Cardiac muscle cell (in vitro differentiated cells and primary cell): Measurements from ENCODE around the gene NAALADL2. TPM values are rescaled to one million over a fixed set of nuclear protein-coding genes. Genes with fewer than 3 reads are reported as not detected.
"Not testable (repeated sequence)": the region's sequence is repeated elsewhere in the genome, so short reads cannot be mapped to it uniquely, and the experiment has no call there.

Experiments used
- DNase-seq, 2 donors: peaks; one replicate each; pipeline versions ENCODE4 v3.0.0 to v3.0.0-alpha.2; 2010 to 2017; ENCODE audit warnings: low read depth in 1 of 2, low spot score in 1 of 2
- H3K27ac ChIP-seq: fragments of 200-600 bp; sonication (generic); 2 replicates; pipeline ENCODE4 v1.5.1; 2016
- H3K27me3 ChIP-seq: fragments of 200-600 bp; sonication (generic); 2 replicates; pipeline ENCODE4 v1.6.0; 2016; ENCODE audit warnings: control low read depth
- H3K36me3 ChIP-seq: fragments of 200-600 bp; sonication (generic); 2 replicates; pipeline ENCODE4 v1.5.1; 2016; ENCODE audit warnings: control low read depth
- H3K4me1 ChIP-seq: fragments of 200-600 bp; sonication (generic); 2 replicates; pipeline ENCODE4 v1.8.1; 2017; ENCODE audit warnings: low read depth, mild to moderate bottlenecking, mixed run types
- H3K4me3 ChIP-seq: fragments of 200-600 bp; sonication (generic); 2 replicates; pipeline ENCODE4 v1.5.1; 2016; ENCODE audit warnings: mild to moderate bottlenecking
- H3K9me3 ChIP-seq: fragments of 200-600 bp; sonication (generic); 2 replicates; pipeline ENCODE4 v1.5.1; 2017; ENCODE audit warnings: low read depth, mild to moderate bottlenecking, control low read depth
- polyA plus RNA-seq: library from polyadenylated mRNA; unstranded; fragments of >200 nt; fragmentation: Nextera tagmentation; extraction: Ambion mirVana; gene quantifications from 2 replicates; pipeline ENCODE4 v1.2.1, GENCODE V29; 2016
- total RNA-seq: library from RNA; depleted of rRNA; stranded (reverse); fragments of >200 nt; gene quantifications from 2 replicates; pipeline ENCODE4 v1.2.3, GENCODE V29; 2016
- TF ChIP-seq, protein P1 (sequence below): IDR thresholded peaks from 2 replicates; pipeline ENCODE4 v1.5.1; 2012; ENCODE audit warnings: low read depth, mild to moderate bottlenecking, low read length

NAALADL2 gene
- total and polyA plus RNA-seq, 2 experiments from 2014 or later, result 2.4 to 3.8 TPM

DNA sequence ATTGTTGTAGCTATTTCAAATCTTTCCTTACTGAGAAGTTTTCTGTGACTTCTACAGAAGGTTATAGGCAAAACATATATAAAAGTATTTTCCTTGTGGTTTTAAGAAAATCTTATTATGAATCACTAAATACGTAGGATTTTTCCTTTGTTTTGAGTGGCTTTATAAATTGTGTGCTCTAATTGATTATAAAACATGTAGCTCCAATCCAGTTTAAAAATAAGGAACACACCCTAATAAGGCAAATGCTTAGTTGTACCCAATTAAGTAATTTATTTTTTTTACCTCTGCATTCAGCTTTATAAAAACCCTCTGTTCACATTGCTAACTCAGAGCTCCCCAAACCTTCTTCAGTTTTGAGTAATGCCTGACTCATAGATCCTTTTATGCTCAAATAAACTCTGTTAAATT is 408.0 kb downstream of the NAALADL2 start:
- no peaks in the 10 kb centered on the region for H3K36me3 ChIP-seq
- peak in 1 of 2 donors; percentile 14 for DNase-seq
- no peak overlapping the region for H3K4me3 ChIP-seq
- TF ChIP-seq, protein P1, sequence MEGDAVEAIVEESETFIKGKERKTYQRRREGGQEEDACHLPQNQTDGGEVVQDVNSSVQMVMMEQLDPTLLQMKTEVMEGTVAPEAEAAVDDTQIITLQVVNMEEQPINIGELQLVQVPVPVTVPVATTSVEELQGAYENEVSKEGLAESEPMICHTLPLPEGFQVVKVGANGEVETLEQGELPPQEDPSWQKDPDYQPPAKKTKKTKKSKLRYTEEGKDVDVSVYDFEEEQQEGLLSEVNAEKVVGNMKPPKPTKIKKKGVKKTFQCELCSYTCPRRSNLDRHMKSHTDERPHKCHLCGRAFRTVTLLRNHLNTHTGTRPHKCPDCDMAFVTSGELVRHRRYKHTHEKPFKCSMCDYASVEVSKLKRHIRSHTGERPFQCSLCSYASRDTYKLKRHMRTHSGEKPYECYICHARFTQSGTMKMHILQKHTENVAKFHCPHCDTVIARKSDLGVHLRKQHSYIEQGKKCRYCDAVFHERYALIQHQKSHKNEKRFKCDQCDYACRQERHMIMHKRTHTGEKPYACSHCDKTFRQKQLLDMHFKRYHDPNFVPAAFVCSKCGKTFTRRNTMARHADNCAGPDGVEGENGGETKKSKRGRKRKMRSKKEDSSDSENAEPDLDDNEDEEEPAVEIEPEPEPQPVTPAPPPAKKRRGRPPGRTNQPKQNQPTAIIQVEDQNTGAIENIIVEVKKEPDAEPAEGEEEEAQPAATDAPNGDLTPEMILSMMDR, result no peak
- no peaks in the 10 kb centered on the region for H3K9me3 ChIP-seq
- H3K27me3 ChIP-seq, result no peaks in the 10 kb centered on the region
- no peak overlapping the region for H3K27ac ChIP-seq
- H3K4me1 ChIP-seq, result no peaks in the 10 kb centered on the region

DNA sequence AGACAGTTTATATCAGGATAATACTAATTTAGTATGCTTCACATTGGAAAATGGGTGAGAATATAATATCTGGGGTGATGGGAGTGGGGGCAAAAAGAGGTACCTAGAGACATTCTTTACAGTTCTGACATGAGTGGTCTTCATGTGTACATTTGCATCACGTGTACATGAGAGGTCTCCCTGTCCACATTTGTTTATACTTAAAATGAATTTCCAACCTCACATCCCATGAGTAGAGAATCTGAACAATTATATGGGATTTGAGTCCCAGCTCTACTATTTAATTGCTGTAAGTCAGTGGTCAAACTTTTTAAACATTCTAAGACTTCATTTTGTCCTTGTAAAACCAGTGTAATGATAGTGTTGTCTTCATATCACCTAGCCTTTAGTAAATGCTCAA is 408.4 kb downstream of the NAALADL2 start:
- TF ChIP-seq, protein P1, result no peak
- H3K27me3 ChIP-seq, result no peaks in the 10 kb centered on the region
- no peaks in the 10 kb centered on the region for H3K4me1 ChIP-seq
- H3K4me3 ChIP-seq, result no peak overlapping the region
- no peak for DNase-seq
- no peaks in the 10 kb centered on the region for H3K9me3 ChIP-seq
- H3K27ac ChIP-seq, result no peak overlapping the region
- no peaks in the 10 kb centered on the region for H3K36me3 ChIP-seq

DNA sequence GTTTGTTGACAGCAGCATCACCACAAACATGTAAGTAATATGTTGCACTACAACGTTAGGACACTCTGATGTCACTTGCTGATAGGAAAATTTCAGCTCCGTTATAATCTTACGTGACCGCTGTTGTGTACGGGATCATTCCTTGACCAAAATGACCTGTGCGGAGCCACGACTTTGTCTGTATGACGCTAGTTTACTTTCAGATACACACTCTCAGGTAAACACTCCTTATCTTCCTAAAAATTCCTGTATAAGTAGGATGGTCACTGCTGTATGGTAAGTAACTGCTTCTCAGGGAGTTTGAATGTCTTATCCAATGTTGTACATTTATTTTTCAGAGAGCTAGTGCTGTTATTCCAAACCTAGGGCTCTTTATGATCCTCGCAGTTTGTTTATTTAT is 410.3 kb downstream of the NAALADL2 start:
- no peak overlapping the region for H3K27ac ChIP-seq
- no peaks in the 10 kb centered on the region for H3K27me3 ChIP-seq

DNA sequence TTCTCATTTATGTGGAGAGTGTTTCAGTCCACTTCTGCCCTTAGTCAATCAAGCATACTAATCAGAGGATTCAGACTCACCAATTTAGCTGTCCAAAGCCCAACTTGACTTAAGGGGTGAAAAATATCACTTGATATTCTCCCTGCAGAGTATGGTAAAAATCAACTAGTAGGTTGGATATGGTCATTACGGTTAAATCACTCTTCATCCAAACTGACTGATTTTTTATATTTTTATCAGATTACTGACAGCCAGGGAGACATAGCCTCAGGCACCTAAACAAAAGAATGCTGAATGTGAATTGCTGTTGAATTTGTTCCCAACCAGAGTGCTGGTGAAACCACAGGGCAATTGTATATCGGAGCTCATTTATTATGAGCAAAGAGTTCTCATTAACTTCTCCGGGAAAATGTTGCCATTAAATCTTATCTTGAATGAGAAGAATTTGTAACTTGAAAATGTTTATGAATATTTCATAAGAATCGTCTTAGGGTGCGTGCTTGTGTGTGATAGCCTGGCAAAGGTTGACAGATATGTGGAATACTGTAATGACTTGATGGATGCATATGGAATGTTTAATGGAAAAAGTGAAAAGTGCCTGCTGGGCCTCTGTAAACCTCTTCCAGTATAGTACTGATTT is 411.2 kb downstream of the NAALADL2 start:
- H3K4me1 ChIP-seq, result no peaks in the 10 kb centered on the region
- H3K9me3 ChIP-seq, result no peaks in the 10 kb centered on the region
- no peak overlapping the region for H3K4me3 ChIP-seq
- TF ChIP-seq, protein P1, result no peak
- no peaks in the 10 kb centered on the region for H3K27me3 ChIP-seq
- DNase-seq, result peak in 1 of 2 donors; percentile 52
- H3K36me3 ChIP-seq, result no peaks in the 10 kb centered on the region
- H3K27ac ChIP-seq, result no peak overlapping the region

More for the DNA sequence above, 410.3 kb downstream of the NAALADL2 start:
- TF ChIP-seq, protein P1, result no peak
- H3K9me3 ChIP-seq, result no peaks in the 10 kb centered on the region
- no peak for DNase-seq
- no peaks in the 10 kb centered on the region for H3K36me3 ChIP-seq
- H3K4me1 ChIP-seq, result no peaks in the 10 kb centered on the region
- H3K4me3 ChIP-seq, result no peak overlapping the region

DNA sequence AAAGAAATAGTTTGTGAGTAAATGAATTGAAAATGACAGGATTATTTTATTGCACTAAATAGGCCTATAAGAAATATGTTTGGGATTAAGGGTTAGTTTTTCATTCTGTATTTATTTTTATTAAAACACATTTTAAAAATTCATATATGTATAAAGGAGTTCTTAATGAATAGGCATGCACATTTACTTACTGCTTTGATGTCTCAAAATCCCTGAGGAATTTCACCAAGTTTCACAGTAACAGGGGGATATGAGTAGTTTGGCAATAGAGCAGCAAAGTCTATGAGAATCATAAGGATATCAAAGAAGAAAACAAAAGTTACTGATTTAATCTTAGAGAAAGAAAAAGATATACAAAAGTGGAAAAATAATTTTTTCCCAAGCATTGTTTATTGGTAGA is 411.7 kb downstream of the NAALADL2 start:
- Histone ChIP-seq H3K27me3 (no peaks in the 10 kb centered on the region), H3K4me3 (no peak overlapping the region), H3K27ac (no peak overlapping the region), H3K4me1 (no peaks in the 10 kb centered on the region), H3K9me3 (no peaks in the 10 kb centered on the region), H3K36me3 (no peaks in the 10 kb centered on the region)
- TF ChIP-seq, protein P1, result no peak
- peak in 1 of 2 donors; percentile 17 for DNase-seq

DNA sequence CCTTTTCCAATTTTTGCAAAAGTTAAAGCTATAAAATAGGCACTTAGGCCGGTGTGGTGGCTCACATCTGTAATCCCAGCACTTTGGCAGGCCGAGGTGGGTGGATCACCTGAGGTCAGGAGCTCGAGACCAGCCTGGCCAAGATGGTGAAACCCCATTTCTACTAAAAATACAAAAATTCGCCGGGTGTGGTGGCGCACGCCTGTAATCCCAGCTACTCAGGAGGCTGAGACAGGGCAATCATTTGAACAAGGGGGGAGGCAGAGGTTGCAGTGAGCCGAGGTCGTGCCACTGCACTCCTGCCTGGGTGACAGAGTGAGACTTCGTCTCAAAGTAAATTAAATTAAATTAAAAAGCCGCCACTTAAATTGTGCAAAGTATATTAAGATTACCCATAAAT is 412.3 kb downstream of the NAALADL2 start:
- not testable (repeated sequence) for H3K27ac ChIP-seq, H3K36me3 ChIP-seq, H3K4me3 ChIP-seq, DNase-seq, H3K27me3 ChIP-seq, H3K9me3 ChIP-seq, H3K4me1 ChIP-seq
